NCI-H2107 (cell line): ENCODE measurements around the gene SPATA18.
A peak's percentile ranks its signal among the peaks of the same experiment; 100 is the strongest.

ENCODE experiments used
- DNase-seq: peaks from one replicate; lab custom pipeline; 2025; lab: John Stamatoyannopoulos, UW

The SPATA18 gene

GRCh38 chr4:52051213-52051614, at the start of gene SPATA18:
TSS of gene SPATA18 (plus strand) at chr4:52051304. CDS start at chr4:52051705, 401 bp downstream.
- no peak for DNase-seq

- DNase-seq, result no peak
Measured at GRCh38 chr4:52001616-52002015, 49.5 kb upstream of the SPATA18 start.

GRCh38 chr4:52004414-52004813, 46.7 kb upstream of the SPATA18 start:
- DNase-seq, result no peak

- DNase-seq, result no peak
Measured at GRCh38 chr4:52005604-52006273, 45.4 kb upstream of the SPATA18 start.

- no peak for DNase-seq
Measured at GRCh38 chr4:52006887-52007286, 44.2 kb upstream of the SPATA18 start.

- DNase-seq, result no peak
Measured at GRCh38 chr4:52010986-52011385, 40.1 kb upstream of the SPATA18 start.

GRCh38 chr4:52012651-52013050, 38.5 kb upstream of the SPATA18 start:
- DNase-seq, result no peak

GRCh38 chr4:52014903-52015302, 36.2 kb upstream of the SPATA18 start:
- no peak for DNase-seq

- DNase-seq, result no peak
Measured at GRCh38 chr4:52015366-52015765, 35.7 kb upstream of the SPATA18 start.

- no peak for DNase-seq
Measured at GRCh38 chr4:52016981-52017380, 34.1 kb upstream of the SPATA18 start.

- no peak for DNase-seq
Measured at GRCh38 chr4:52017814-52018213, 33.3 kb upstream of the SPATA18 start.

GRCh38 chr4:52019936-52020657, 31.0 kb upstream of the SPATA18 start, which contains the start of gene LRRC66:
TSS of gene LRRC66 (minus strand) at chr4:52020363. CDS start at chr4:52017613, 2,750 bp downstream.
- no peak for DNase-seq

GRCh38 chr4:52028970-52029369, 22.1 kb upstream of the SPATA18 start:
- no peak for DNase-seq

GRCh38 chr4:52032005-52032404, 19.1 kb upstream of the SPATA18 start:
- DNase-seq, result no peak

GRCh38 chr4:52035190-52035589, 15.9 kb upstream of the SPATA18 start:
- no peak for DNase-seq

- DNase-seq, result no peak
Measured at GRCh38 chr4:52036886-52037530, 14.1 kb upstream of the SPATA18 start.

- DNase-seq, result no peak
Measured at GRCh38 chr4:52037689-52038102, 13.4 kb upstream of the SPATA18 start.

GRCh38 chr4:52038103-52038912, 12.8 kb upstream of the SPATA18 start, which contains the start of gene SGCB:
TSS of gene SGCB (minus strand) at chr4:52038299. CDS start at chr4:52038259, 40 bp downstream.
- DNase-seq, result no peak

GRCh38 chr4:52045028-52045427, 6.1 kb upstream of the SPATA18 start:
- DNase-seq, result no peak

- DNase-seq, result no peak
Measured at GRCh38 chr4:52049266-52049665, 1.8 kb upstream of the SPATA18 start.

- peak; percentile 17 for DNase-seq
Measured at GRCh38 chr4:52051615-52052474, 741 bp downstream of the SPATA18 start.
